ENCODE data around the gene CAPN5.
"Not testable (repeated sequence)": the region's sequence is repeated elsewhere in the genome, so short reads cannot be mapped to it uniquely, and the experiment has no call there.

CAPN5 gene

DNA sequence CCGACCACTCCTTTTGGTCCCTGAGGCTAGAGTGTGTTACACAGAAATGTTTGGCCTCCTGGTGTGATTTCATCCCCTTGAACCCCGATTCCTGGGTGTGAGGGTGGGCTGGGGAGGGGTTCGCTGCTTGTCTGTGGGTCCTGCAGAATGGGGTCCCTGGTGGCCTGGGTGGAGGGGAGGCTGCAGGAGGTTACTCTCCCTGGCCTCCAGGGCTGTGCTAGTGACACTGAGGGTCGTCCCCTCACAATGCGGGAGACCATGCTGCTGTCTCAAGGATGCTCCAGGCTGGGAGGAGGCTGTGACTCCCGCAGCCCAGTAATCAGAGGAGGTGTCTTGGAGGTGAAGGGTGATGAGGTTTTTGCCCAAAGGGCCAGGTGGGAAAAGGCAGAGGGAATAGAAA lies 18.9 kb downstream of the CAPN5 start:
- DNase-seq, result no peak

DNA sequence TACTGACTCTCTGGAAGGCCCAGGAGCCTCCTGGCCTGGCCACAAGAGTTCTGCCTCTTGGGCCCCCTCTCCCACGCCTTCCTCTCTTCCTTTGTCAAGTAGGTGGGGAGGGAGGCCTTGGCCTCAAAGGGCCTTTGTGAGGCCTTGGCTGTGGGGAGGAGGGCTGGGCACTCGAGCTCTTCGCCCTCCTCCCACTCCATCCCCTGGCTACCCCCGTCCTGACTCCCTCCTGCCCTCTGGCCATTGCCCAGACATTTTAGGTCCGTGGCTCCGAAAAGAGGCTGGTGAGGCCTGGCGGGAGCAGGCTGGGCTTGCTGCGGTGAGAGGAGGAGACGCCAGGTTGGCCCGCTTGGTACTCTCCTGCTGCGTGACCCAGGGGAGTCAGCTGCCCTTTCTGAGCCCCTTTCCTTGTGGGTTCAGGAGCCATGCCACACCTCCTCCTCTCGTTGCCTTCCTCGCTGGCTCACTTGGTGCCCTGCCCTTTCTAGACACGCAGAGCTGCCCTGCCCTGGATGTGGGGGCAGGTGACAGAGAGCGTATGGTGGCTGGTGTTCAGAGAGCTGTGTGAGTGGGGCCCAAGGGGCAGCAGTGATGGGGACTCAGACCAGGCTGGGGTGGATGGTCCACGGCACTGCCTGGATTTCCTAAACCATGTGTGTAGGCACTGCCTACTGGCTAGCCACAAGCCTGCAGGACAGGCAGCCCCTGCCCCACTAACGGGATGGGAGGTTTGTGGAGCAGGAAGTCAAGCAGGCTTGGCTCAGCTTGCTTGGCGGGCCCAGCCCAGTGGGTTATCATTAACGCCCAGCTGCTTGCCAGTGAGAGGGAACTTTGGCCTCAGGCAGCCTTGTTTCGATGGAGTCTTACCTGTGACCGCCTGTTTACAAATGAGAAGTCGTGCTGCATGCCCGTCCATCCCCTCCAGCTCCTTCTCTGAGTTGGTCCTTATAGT lies 20.0 kb downstream of the CAPN5 start:
- DNase-seq, result no peak

DNA sequence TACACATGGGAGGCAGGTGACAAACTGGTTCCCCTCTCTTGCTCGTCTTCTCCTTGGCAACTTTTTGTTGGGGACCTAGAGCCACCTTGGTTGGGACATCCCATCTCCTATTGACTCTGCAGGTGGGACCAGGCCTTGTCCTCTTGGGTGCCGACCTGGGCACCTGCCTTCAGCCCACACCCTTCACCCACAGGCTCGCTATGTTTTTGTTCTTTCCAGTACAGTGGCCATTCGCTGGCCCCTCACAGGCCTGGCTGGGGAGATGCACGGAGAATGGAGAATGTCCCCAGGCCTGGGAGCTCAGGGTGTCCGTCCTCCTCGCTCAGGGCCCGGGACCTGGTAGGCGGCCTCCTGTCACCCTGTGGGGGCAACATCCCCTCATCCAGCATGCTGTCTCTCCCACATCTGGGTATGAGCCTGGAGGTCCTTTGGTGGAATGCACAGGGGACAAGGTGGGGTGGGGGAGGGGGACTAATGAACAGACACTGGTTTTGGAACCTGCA lies 21.0 kb downstream of the CAPN5 start:
- DNase-seq, result no peak

DNA sequence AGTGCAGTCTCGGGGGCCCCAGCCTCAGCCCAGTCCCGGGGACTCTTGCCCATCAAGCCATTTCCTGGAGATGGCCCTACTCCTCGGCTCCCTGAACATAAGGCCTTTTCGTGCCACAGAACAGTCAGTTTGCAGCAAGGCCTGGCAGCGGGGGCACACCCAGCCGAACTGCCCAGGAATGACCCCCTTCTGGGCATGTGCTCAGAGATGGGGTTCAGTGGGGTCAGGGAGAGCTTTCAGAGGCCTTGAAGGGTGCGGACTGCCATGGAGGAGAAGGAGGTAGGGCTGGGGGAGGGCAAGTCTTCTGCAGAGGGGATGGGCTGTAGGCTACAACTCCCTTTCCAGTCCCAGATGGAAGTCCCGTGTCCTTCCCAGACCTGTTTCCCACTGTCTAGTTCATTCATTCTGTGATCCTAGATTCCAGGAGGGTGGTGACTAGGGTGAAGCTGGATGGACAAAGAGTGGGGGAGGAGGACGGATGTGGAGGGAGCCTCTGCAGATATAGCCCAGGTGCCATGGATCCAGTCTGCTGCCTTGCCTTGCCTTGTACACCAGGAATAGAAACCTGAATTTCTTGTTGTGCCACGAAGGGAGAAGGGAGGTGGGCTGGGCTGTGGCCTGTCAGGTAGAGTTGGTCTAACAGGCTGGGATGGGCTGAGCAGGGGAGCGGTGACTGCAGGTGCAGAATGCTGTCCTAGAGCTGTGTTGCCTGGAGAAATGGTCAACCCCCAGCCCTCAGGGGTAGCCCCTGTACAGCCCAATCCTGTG lies 21.6 kb downstream of the CAPN5 start:
- no peak for DNase-seq

DNA sequence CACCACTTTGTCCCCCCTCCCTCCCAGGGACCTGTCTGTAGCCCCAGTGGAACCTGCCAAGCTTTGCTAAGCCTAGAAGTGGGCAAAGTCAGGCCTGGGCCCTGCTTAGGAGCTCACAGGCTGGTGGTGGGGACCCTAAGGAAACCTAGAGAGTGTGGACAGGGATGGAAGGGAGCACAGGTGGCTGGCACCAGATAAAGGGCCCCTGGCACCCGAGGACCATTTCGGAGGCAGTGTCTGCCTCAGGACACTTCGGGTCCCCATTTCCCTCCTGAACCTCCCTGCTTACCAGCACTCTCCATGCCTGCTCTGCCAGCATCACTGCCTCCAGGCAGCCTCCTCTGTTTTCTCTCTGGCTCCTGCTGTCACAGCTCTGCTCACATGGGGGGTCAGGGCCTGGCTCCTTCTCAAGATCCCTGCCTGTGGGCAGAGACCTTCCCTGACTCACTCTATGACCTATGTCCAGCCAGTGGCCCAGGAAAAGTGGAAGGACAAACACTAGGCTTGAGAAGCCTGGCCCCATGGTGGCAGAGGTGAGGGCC lies 22.3 kb downstream of the CAPN5 start:
- DNase-seq, result no peak

DNA sequence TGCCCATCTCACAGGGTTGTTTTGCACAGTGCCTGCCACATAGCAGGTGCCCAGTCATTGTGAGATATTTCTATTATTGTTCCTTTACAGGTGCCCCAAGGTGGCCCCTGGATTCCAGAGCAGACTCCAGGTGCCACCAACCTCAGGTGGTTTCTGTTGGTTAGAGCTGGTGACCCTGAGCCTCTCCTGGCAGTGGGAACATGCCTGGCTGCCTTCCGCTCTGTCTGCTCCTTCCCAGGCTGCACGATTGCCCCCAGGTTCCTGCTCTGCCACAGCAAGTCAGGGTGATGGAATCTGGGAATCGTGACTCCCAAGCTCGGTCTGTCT lies 23.2 kb downstream of the CAPN5 start:
- no peak for DNase-seq

DNA sequence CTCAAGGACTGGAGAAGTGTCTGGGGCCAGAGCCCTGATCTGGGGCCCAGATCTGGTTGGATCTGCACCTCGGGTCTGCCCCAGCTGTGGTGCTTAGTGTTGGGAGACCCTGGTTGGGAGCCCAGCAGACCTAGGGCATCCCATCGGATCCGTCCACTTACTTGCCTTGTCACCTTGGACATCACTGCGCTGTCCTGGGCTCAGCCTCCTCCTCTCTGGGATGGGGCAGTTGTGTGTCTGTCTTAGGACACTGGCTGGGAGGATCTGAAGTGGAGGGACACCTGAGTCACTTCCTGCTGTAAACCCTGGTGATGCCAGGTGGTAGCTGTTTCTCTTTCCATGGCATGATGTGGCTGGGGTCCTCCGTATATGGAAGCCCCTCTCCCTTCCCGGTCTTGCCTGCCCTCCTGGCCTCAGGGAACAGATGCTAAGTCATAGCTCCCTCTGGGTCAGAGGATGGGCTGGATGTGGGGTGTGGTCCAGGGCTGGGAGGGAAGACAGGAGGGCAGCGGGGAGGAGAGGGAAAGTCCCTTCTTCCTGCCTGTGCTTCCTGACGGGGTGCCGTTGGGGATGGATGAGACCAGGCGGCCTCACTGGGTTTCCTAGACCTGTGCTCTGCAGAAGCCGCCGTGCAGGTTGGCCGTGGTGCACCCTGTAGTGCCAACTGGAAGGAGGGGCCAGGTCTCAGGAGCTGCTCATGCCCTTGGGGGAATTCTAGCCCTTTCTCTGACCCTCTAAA lies 23.8 kb downstream of the CAPN5 start:
- no peak for DNase-seq

DNA sequence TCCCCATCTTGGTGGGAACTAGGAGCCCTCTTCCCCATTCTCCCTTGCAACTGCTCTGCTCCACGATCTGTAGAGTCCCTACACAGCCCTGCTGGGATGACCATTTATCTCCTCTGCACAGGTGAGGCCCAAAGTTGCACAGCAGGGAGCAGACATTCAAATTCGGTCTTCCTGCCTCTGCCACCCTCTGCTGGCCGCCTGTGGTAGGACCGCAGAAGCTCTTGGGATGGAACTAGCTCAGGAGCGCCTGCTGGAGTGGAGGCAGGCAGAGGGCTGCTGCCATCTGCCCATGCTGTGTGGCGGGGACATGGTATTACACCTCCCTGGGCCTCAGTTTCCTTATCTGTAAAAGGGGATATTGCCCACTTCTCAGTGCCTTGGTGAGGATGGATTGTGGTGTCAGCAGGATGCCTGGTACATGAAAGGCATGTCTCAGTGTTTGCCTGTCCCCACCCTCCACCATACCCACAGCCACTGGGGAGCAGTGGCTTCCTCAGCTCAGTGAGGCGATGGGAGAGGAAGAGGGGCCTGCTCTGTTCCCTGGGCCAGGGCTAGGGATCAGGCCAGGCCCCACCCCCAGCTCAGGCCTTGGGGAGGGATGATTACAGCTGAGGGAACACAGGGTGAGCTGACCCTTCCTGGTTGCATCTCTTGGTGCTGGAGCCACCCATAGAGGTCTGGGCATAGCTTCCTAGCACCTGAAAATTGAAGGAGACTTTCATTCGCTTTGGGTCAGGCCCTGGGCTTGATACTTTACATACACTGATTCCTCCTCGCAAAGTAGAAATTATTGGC lies 24.6 kb downstream of the CAPN5 start:
- peak; percentile 63 for DNase-seq

DNA sequence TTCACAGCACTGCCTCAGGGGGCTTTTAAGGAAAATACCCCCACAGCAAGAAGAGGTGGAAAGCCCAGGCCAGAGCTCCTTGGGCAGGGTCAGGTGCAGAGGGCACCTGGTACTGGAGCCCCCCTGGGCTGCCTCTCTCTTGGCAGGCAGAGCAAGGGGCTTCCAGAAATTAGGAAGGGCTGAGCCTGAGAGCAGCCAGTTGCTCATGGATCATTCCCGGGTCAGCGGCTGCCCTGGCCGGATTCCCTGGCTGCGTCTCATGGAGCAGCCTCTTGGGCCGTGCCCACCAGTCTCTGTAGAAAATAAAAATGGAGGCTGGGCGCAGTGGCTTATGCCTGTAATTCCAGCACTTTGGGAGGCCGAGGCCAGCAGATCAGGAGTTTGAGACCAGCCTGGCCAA lies 25.6 kb downstream of the CAPN5 start:
- no peak for DNase-seq

DNA sequence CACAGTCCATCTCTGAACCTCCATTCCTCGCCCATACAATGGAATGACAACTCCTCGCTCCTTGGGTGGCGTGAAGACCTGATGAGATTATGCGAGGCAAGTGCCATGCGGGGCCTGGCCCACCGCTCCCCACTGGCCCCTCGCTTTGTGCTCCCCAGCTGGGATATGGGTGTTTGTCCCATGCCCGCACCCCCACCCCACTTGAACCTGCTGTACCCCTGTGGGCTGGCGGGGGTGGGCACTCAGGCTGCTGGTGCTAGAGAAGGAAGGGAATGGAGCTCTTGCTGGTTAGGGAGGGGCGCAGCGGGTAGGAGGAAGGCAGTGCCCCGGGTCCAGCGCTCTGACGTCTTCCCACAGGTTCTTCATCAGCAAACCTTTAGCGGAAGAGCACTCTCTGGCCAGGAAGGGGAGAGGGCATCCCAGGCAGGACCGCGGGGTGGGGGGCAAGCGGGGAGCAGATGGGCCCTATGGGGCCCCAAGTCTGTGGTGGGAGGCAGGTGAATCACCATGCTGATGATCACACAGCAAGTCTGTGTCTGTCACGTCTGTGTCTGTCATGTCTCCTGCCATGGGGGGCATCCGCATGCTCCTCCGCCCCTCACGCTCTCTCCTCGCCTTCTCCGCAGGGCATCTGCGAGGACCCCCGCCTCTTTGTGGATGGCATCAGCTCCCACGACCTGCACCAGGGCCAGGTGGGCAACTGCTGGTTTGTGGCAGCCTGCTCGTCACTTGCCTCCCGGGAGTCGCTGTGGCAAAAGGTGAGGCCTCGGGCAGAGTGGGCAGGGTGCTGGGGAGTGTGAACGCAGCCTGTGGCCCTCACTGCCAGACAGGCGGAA lies 26.5 kb downstream of the CAPN5 start:
- no peak for DNase-seq

DNA sequence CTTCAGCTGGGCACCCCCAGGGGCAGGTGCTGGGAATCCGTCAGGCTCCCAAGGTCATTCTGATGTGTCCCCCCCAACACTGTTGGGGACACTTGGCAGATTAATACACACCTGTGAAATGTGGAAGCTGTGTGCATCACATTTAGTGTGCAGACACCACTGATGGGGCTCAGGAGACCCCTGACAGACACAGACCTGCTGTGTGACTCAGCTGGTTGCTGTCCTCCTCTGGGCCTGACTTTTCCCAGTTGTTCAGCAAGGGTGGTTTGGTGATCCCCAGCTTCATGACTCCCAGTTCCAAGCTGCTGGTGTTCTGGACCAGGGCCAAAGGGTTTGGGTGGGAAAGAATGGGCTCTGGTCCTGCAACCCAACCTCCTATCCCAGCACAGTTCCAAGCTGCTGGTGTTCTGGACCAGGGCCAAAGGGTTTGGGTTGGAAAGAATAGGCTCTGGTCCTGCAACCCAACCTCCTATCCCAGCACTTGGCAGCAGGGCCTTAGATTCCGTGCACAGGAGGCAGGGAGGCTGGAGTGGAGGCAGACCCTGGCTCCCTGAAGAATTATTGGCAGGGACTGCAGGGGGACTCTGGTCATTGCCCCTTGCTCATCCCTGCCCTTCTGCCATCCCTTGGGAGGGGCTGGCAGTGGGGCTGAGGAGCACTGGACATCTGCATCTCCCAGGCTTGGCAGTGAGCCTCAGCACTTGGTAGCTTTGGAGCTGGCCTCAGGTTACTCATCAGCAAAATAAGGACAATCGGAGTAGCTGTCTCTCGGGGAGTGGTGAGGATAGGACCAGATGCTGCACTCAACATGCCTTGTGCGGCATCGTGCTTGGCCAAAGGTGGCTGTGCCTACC lies 27.4 kb downstream of the CAPN5 start:
- no peak for DNase-seq

DNA sequence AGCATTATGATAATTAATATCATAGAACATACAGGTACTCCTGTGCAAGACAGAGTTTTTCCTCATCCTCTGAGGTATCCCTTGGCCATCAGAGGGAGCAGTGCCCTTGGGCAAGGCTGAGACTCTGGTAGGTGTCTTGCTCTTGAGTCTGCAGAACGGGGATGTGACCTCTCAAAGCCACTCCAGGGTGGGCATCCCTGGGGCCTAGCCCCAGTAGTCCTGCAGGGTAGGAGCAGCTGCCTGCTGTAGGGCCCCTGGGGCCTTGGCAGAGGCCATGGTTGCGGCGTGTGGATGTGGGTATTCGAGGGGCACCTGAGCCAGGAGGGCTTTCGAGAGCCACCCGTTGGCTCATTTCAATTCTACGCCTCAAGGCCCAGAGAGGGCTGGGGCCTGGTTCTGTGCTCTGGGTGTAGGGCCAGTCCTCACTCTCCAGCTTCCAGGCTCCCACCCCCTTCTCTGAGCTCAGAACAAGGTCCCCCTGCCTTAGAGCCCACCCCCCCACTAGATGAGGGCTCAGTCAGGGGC lies 28.1 kb downstream of the CAPN5 start:
- no peak for DNase-seq

DNA sequence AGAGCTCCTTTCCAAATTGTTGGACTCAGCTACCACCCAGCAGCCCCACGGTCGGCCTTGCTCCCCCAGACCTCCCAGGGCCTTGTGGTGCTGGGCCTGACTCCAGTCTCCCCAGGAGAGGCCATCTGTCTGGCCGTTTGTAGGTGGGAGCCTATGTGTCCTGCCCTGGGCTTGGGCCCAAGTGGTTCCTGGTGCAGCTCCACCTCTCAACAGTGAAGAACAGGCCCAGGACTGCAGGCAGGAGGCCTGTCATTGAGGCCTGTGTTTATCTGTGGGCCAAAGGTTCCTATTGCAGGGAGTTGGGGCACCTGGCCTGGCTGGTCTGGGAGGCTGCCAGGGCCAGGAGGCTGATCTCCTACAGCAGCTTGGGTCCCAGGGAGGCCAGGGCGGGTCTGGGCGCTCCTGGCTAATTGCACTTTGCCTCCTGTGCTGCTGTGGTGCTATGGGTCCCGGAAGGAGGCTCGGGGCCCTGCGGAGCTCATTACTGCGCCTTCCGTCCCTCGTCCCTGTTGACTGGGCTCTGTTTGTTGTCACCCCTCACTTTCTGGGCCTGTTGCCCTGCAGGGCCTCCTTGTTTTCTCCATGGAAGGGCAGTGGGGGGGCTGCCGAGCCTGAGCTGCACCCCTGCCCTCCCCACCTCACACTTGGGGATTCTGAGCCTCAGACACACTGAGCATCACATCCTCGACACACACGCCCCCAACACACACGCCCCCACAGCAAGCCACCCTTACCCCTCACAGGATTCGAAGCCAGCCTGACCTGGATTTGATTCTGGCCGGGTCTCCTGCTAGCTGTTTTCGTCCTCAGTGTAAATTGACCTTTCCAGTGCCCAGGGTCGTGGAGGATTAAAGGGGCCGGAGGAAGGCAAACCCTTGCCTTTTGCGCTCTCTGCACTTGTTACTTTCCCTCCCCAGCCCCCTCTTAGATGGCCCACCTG lies 29.1 kb downstream of the CAPN5 start:
- DNase-seq, result no peak

DNA sequence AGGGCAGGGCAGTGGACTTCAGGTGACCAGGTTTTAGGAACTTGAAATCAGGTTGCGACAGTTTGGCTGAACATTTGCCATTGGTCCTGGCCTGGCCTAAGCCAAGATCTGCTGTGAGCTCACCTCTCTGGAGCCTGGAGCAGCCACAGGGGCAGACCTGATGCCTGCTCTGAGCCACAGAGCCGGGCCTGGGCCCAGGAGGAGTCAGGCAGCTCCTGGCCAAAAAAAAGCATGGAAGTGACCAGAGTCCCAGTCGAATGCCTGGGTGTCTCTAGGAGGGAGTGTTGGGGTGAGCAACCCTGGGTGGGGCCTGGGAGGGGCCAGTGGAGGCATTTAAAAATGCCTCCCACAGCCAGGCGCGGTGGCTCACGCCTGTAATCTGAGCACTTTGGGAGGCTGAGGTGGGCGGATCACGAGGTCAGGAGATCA lies 29.8 kb downstream of the CAPN5 start:
- DNase-seq, result no peak

DNA sequence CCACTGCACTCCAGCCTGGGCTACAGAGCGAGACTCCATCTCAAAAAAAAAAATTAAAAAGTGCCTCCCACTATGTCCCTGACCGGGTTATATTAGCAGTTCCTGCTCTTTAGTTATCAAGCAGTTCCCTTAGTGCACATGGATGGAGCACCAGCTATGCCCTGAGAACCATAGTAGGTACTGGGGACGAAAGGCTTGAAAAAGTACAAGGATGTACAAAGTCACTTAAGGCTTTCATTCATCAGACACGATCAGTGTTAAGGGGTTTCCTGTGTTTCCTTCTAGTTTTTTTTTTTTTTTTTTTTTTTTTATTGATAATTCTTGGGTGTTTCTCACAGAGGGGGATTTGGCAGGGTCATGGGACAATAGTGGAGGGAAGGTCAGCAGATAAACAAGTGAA lies 30.4 kb downstream of the CAPN5 start:
- DNase-seq, result not testable (repeated sequence)

DNA sequence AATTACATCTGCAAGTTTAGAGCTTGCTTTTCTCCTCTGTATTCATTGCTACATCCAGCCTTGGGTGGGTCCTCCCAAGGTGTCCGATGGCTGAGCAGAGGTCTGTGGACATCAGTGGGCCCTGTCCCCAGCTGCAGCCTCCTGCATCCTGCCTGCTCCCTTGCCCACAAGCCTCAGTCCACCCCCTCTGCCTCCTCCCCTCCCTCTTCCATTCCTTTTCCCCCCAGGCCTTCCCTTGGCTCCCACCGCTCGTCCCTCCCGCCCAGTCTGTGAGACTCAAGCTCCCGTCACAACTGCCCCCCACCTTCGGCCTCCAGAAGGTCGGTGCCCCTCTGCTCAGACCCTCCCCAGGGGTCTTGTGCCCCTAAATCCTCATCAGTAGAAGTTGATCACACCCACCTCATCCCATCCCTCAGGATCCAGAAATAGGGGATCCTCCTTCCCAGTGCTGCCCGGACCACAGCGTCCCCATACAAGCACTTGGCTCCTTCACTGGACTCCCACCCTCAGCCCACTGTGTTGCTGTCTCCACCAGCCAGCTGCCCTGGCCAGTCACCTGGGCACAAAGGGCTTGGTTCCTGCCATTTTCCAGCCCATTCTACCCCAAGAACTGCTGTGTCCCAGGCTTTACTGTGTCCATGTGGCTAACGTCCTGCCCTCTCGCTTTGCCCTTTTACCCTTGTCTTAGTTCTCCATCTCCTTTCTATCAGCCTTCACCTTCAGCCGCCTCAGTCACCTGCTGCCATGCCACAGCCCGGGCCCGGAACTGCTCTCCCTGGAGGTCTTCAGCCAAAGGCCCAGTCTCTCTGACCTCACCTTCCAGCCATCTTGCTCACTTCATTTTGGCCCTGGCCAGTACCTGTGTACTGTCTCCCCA lies 33.6 kb downstream of the CAPN5 start:
- DNase-seq, result no peak

DNA sequence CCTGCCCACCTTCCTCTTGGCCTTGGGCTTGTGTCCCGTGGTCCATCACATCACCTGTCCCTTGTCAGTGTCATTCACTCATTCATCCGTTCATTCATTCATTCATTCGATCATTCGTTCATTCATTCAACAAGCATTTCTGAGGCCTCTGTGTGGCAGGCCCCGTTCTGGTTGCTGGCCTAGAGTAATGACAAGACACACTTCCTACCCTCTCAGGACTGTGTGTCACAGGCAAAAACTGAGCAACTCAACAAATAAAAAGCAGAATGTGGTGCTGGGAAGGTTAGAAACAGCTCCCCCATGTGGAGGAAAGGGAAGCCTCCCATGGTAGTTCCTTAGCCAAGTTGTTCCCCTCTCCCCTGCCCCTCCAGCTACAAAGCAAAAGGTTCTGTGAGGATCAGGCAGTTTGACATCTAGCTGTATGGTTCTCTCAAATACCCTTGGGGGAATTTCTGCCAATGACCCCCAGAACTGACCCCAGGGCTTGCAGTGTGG lies 34.3 kb downstream of the CAPN5 start:
- DNase-seq, result no peak

Data from effector CD8-positive, alpha-beta T cell (primary cell).